ENCODE measurements around the gene CNTN5.

The CNTN5 gene

GRCh38 chr11:100098560-100098959 is 1077.8 kb downstream of the CNTN5 start:
- no peak for DNase-seq (ENCODE audit: low read depth)

- no peak for DNase-seq (ENCODE audit: low read depth)
Observed at GRCh38 chr11:100105255-100105981, 1084.7 kb downstream of the CNTN5 start.

GRCh38 chr11:100105982-100106358 is 1085.2 kb downstream of the CNTN5 start:
- DNase-seq (ENCODE audit: low read depth): no peak

GRCh38 chr11:100119176-100119575 is 1098.4 kb downstream of the CNTN5 start:
- no peak for DNase-seq (ENCODE audit: low read depth)

- DNase-seq (ENCODE audit: low read depth): no peak
Observed at GRCh38 chr11:100133114-100133513, 1112.4 kb downstream of the CNTN5 start.

- DNase-seq (ENCODE audit: low read depth): no peak
Observed at GRCh38 chr11:100141201-100141600, 1120.5 kb downstream of the CNTN5 start.

GRCh38 chr11:100151944-100152343 is 1131.2 kb downstream of the CNTN5 start:
- DNase-seq (ENCODE audit: low read depth): no peak

GRCh38 chr11:100152766-100153165 is 1132.0 kb downstream of the CNTN5 start:
- no peak for DNase-seq (ENCODE audit: low read depth)

- DNase-seq (ENCODE audit: low read depth): no peak
Observed at GRCh38 chr11:100163471-100163870, 1142.7 kb downstream of the CNTN5 start.

- DNase-seq (ENCODE audit: low read depth): no peak
Observed at GRCh38 chr11:100174881-100175280, 1154.1 kb downstream of the CNTN5 start.

GRCh38 chr11:100176456-100176855 is 1155.7 kb downstream of the CNTN5 start:
- no peak for DNase-seq (ENCODE audit: low read depth)

- DNase-seq (ENCODE audit: low read depth): no peak
Observed at GRCh38 chr11:100177651-100178050, 1156.9 kb downstream of the CNTN5 start.

GRCh38 chr11:100182350-100182749 is 1161.6 kb downstream of the CNTN5 start:
- DNase-seq (ENCODE audit: low read depth): no peak

GRCh38 chr11:100182927-100183326 is 1162.2 kb downstream of the CNTN5 start:
- DNase-seq (ENCODE audit: low read depth): no peak

GRCh38 chr11:100185588-100185987 is 1164.8 kb downstream of the CNTN5 start:
- no peak for DNase-seq (ENCODE audit: low read depth)

GRCh38 chr11:100188137-100188783 is 1167.5 kb downstream of the CNTN5 start:
- no peak for DNase-seq (ENCODE audit: low read depth)

GRCh38 chr11:100190395-100190794 is 1169.6 kb downstream of the CNTN5 start:
- no peak for DNase-seq (ENCODE audit: low read depth)

GRCh38 chr11:100192181-100192580 is 1171.4 kb downstream of the CNTN5 start:
- DNase-seq (ENCODE audit: low read depth): no peak

- no peak for DNase-seq (ENCODE audit: low read depth)
Observed at GRCh38 chr11:100203789-100204188, 1183.0 kb downstream of the CNTN5 start.

- DNase-seq (ENCODE audit: low read depth): no peak
Observed at GRCh38 chr11:100205926-100206325, 1185.2 kb downstream of the CNTN5 start.

- no peak for DNase-seq (ENCODE audit: low read depth)
Observed at GRCh38 chr11:100208207-100208606, 1187.5 kb downstream of the CNTN5 start.

GRCh38 chr11:100214791-100215190 is 1194.0 kb downstream of the CNTN5 start:
- no peak for DNase-seq (ENCODE audit: low read depth)

GRCh38 chr11:100220801-100221200 is 1200.1 kb downstream of the CNTN5 start:
- no peak for DNase-seq (ENCODE audit: low read depth)

GRCh38 chr11:100221791-100222190 is 1201.0 kb downstream of the CNTN5 start:
- DNase-seq (ENCODE audit: low read depth): no peak
